HG02852 (cell line): ENCODE measurements around the gene TMSB10.
"Not testable (repeated sequence)": the region's sequence is repeated elsewhere in the genome, so short reads cannot be mapped to it uniquely, and the experiment has no call there.

Source experiments
- ATAC-seq: cut with Tn5 transposase; IDR thresholded peaks from one replicate; pipeline ENCODE4 v1.9.1; 2021; ENCODE audit warnings: mild to moderate bottlenecking, moderate library complexity; ENCODE audit not compliant: unreplicated experiment

TMSB10 gene

GRCh38 chr2:84905181-84906107 is at the start of gene TMSB10:
TMSB10 (plus strand) TSS chr2:84905656.
- peak; percentile 63 for ATAC-seq

DNA sequence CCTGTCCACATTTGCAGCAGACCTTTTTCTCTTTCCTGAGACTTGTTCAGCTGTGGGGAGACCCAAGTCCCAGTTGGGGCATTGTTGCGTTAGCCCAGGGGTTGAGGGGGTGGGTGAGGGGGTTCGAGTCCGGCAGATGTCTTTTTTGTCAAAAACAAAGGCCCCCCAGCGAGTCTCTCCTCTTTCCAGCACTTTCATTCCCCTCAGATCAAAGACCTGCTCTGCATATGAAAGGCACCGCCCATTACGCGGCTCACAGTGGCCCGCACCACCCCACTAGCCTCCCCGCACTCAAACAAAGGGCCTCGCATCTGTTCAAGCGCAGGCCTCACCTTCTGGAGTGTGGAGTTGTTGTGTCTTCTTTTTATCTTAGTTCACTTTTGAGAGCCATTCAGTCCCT is 49.7 kb upstream of the TMSB10 start:
- ATAC-seq: no peak

- ATAC-seq: no peak
These were observed 48.7 kb upstream of the TMSB10 start for GRCh38 chr2:84856787-84857186.

DNA sequence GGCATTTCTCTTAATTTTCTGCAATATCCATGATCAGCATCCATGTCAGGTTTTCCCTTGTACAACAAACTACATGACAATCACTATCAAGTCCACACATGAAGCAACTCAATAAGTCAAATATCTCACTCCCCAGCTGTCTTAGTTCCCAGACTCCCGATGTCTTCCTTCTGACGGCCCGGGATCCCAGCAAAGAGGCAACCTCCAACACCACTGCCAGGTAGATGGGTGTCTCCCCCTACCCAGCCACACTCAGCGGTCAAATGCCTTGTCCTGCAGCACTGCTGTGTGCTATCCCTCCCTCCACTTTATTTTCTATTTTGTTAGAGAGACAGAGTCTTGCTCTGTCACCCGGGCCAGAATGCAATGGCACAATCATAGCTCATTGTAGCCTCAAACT is 47.9 kb upstream of the TMSB10 start:
- ATAC-seq: no peak

- ATAC-seq: no peak
These were observed 47.3 kb upstream of the TMSB10 start for GRCh38 chr2:84858123-84858522.

DNA sequence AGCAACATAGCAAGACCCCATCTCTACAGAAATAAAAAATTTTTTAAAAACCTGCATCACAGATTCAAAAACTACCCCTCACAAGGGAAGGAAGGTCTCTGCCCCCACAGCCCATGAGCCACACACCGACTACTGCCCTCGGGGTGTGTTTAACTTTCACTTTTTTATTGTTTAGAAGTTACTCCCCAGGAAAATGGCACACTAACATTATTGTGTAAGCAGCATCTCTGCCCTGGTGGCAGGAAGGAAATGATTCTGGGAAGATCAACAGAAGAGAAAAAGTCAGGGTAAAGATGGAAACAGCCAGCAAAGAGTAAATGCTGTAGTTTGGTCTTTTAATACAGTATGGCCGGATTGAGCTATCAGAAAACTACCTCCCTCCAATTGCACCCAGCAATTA is 46.5 kb upstream of the TMSB10 start:
- no peak for ATAC-seq

- no peak for ATAC-seq
These were observed 43.9 kb upstream of the TMSB10 start for GRCh38 chr2:84861539-84861938.

DNA sequence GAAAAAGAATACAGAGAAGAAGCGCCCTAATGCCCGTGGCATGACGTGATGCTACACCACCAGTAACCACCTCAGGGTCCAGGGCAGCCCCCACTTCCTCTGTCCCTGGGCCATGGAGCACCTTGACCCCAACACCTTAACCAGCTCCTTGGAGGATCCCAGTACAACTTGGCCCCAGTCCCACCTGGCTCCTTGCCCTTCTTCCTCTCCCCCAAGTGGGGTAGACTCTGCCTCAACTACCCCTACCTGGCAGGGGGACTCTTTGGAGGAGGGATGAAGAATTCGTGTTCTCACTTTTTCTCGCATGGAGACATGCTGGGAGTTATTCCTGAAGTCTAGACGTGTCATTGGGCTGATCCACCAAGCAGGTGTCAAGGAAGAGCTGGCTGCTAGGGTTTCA is 43.5 kb upstream of the TMSB10 start:
- ATAC-seq: no peak

DNA sequence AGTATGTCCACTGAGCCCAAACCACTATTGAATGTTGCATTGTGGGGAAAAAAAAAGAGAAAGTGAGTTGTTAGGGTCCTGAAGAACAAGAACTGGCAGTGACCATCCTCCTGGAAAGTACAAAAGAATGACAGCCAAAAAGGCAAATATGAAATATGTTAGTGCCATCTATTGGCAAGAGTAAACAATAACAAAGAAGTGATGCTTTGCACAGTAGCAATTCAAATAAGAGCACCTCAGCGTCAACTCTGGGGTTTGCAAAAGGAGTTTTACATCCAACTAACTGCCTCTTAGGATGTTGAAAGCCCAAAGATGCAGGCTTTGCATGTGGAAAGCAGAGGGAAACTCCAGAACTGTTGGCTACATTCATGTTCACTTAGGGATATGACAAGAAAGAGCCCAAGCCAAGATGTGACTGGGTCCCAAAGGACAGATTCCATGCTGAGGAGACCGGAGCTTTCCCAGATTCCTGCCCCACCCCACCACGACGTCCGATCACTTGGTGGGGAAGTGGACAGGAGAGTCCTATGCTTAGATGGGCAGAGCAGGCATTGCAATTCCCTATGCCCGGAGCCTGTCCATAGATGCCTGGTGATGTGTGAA is 40.2 kb upstream of the TMSB10 start:
- ATAC-seq: no peak

GRCh38 chr2:84866122-84866521 is 39.3 kb upstream of the TMSB10 start:
- no peak for ATAC-seq

DNA sequence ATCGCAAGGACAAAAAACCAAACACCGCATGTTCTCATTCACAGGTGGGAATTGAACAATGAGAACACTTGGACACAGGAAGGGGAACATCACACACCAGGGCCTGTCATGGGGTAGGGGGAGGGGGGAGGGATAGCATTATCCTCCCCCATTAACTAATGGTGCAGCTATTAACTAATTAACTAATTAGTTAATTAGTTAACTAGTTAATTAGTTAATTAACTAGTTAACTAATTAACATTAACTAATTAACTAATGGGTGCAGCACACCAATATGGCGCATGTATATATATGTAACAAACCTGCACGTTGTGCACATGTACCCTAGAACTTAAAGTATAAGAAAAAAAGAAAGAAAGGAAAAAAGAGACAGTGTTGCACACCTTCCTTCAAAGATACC is 37.1 kb upstream of the TMSB10 start:
- ATAC-seq: not testable (repeated sequence)

DNA sequence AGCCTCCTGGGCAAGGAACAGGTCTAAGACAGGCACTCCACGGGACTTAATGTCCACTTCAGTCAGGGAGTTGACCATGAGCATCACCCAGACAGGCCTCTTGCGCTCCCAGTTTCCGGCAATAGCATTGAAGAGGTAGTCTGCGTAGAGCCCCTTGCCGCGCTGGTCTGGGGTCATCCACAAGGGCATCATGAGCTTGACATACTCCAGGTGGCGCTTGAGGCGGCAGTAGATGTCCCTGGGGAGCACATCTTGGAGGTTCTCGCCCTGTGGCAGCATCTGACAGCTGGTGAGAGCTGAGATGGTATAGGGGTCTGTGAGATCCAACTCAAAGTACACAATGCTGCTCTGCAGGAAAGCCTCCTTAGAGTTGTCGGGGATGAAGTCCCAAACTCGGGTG is 35.1 kb upstream of the TMSB10 start:
- ATAC-seq: no peak

DNA sequence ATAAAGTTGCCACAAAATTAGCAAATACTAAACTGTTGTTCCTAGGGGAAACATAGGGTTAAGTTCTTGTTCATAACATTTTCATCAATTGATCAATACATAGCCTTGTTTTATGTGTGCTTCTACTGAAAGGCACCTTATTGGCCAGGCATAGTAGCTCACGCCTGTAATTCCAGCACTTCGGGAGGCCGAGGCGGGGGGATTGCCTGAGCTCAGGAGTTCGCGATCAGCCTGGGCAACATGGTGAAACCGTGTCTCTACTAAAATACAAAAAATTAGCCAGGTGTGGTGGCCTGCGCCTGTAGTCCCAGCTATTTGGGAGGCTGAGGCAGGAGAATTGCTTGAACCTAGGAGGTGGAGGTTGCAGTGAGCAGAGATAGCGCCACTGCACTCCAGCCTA is 32.8 kb upstream of the TMSB10 start:
- not testable (repeated sequence) for ATAC-seq

- ATAC-seq: no peak
These were observed 32.1 kb upstream of the TMSB10 start for GRCh38 chr2:84873350-84873749.

DNA sequence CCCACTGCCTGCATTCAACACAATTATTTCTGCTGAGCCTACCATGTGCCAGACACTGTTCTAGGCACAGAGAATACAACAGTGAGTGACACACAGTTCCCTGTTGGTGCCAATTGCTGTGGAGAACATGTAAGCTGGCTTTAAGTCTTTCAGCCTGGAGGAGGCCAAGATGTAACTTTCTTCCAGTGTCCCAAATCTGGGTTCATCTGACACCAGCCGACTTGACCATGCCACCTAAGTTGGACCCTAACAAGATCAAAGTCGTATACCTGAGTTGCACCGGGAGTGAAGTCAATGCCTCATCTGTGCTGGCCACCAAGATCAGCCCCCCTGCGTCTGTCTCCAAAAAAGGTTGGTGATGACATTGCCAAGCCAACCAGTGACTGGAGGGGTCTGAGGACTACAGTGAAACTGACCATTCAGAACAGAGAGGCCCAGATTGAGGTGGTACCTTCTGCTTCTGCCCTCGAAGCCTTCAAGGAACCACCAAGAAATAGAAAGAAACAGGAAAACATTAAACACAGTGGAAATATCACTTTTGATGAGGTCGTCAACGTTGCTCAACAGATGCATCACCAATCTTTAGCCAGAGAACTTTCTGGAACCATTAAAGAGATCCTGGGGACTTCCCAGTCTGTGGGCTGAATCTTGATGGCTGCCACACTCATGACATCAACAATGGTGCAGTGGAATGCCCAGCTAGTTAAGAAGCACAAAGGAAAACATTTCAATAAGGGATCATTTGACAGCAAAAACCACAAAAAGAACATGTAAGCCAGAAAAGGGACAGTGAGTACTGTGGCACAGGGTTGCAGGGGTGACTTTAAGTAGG is 30.9 kb upstream of the TMSB10 start:
- ATAC-seq: no peak

DNA sequence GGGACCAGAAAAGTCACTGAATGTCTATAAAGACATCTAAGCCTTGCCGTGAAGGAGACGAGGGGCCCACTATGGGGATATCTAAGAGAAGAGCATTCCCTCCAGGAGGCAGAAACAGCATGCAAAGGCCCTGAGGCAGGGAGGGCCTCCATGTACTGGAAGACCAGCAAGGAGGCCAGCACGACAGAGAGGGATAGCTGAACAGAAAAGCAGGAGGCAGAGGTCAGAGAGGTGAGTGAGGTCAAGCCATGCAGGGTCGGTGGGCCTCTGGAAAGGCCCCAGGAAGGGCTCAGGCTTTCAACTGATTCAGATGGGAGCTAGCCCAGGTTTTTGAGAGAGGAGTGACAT is 30.3 kb upstream of the TMSB10 start:
- no peak for ATAC-seq

DNA sequence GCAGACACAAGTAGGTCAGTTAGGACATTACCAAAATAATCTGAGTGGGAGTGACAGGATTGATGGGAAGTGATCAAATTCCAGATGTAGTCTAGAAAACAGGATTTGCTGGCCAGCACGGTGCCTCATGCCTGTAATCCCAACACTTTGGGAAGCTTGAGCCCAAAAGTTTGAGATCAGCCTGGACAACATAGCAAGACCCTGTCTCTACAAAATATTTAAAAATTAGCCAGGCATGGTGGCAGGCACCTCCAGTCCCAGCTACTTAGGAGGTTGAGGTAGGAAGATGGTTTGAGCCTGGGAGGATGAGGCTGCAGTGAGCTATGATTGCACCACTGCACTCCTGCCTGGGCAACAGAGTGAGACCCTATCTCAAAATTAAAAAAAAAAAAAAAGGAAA is 29.8 kb upstream of the TMSB10 start:
- ATAC-seq: not testable (repeated sequence)

GRCh38 chr2:84876369-84876768 is 29.1 kb upstream of the TMSB10 start:
- no peak for ATAC-seq

DNA sequence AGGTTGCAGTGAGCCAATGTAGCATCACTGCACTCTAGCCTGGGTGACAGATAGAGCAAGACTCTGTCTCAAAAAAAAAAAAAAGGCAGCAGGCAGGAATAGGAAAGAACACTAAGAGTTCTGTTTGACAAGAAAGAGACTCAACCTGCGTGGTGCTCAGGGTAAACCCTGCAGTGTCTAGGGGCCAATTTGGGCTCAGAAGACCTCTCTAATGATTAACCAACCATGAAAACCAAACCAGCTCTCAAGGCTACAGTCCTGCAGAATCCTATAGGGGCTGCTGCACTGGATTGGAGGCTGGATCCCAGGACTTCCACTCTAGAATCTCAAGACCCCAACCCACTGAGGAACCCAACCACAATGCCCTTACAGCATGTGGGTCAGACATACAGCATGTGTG is 27.0 kb upstream of the TMSB10 start:
- no peak for ATAC-seq

- no peak for ATAC-seq
These were observed 26.4 kb upstream of the TMSB10 start for GRCh38 chr2:84878896-84879583.
